ENCODE data around the gene CD8B2.

DNA sequence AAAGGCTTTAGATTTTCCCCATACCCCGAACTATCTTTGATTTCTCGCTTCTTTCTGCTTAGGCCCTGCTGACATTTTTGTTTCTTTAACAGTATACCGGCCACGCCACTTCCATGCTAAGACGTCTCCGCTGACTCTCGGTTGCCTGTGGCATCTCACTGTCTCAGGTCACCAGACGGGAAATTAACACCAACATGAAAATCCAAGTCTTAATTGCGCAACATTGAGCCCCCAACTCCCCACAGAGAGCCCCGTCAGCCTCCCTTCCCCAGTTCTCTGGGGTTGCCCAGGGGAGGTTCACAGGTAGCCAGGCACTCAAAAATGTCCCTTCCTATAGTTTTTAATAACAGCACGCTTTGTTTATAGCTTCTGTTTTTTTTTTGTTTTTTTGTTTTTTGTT, 30.2 kb downstream of the CD8B2 start:
- TF ChIP-seq GATA3 (IDR thresholded peaks at IDR 0.05; ENCODE audit: low read depth, low read length) = no peak
- no peak for TF ChIP-seq GATA2 (IDR thresholded peaks at IDR 0.05; ENCODE audit: low read depth, low read length)

Measured in SH-SY5Y (cell line).